ENCODE data around the gene CALM1.

GRCh38 chr14:90354551-90355298 is 42.1 kb upstream of the CALM1 start:
- TF ChIP-seq YY1 (IDR thresholded peaks at IDR 0.05; ENCODE audit: insufficient read depth, insufficient read length) (no peak), ZNF274 (IDR thresholded peaks at IDR 0.05; ENCODE audit: low read depth, low read length) (no peak), SUZ12 (IDR thresholded peaks at IDR 0.05; ENCODE audit: extremely low read depth, insufficient read depth, insufficient read length) (no peak)

Measured in NT2/D1 (cell line).